Activated T-cell treated with anti-CD3 and anti-CD28 coated beads for 24 hours (primary cell): ENCODE results near the gene PHACTR1.

ENCODE experiments used
- DNase-seq: peaks from one replicate; pipeline ENCODE4 v3.0.0-alpha.2; 2020; ENCODE audit warnings: low read depth

The PHACTR1 gene

GRCh38 chr6:13030396-13030795 lies 313.8 kb downstream of the PHACTR1 start:
- DNase-seq = no peak

GRCh38 chr6:13032566-13032965 lies 316.0 kb downstream of the PHACTR1 start:
- no peak for DNase-seq

GRCh38 chr6:13033145-13033544 lies 316.6 kb downstream of the PHACTR1 start:
- no peak for DNase-seq

- no peak for DNase-seq
These were observed 317.7 kb downstream of the PHACTR1 start for GRCh38 chr6:13034316-13034715.

DNA sequence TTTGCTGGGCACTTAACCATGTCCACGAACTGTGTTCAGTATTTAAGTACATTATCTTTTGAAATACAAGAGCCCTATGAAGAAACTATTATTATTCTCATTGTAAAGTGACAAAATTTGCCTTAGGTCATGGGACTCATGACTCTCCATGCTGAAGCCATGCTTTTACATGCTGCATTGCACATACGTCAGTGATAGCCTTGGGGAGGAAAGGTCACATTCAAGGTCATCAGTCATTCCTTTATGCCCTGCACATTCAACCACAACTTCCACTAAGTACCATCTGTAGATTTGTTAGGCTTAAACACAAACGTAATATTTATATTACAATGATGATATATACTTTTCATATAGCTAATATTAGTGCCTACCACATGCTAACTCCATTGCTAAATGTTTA lies 319.0 kb downstream of the PHACTR1 start:
- DNase-seq = no peak

DNA sequence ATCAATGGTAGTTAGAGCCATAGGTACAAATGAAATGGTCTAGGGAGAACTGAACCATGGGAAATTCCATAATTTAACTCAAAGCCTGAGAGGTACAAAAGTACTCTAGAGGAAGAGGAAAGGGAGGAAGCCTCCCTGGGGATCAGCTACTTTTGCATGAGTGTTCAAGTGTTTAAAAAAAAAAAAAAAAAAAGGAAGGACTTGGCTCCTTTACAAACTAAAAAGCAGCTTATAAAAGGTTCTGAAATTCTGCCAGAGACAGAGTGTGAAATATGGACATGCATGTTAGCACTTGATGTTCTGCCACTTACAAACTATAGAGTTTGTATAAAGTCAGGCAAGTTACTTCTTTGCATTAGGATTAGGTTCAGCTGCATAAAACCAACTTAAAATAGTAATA lies 321.7 kb downstream of the PHACTR1 start:
- DNase-seq = no peak

- no peak for DNase-seq
These were observed 322.2 kb downstream of the PHACTR1 start for GRCh38 chr6:13038741-13039190.

- no peak for DNase-seq
These were observed 327.8 kb downstream of the PHACTR1 start for GRCh38 chr6:13044390-13044789.

- no peak for DNase-seq
These were observed 328.3 kb downstream of the PHACTR1 start for GRCh38 chr6:13044896-13045295.

DNA sequence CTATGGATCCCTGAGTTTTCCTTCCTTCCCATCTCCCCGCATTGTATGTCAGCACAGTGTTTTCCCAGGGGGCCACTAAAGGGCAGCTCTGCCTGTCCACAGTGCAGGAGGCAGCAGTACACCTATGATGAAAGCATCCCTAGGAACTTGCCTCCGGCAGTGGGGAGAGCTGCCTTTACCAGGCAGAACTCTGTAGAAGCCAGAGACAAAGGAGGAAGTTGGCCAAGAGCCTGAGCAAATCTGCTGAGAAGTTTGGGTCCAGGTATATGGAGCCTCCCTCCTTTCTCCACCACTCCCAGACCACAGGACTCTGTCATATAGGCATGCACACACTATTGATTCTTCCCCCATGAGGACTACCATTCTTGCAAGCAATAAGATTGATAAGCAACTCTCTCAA lies 329.1 kb downstream of the PHACTR1 start:
- no peak for DNase-seq

GRCh38 chr6:13046084-13046483 lies 329.5 kb downstream of the PHACTR1 start:
- no peak for DNase-seq

DNA sequence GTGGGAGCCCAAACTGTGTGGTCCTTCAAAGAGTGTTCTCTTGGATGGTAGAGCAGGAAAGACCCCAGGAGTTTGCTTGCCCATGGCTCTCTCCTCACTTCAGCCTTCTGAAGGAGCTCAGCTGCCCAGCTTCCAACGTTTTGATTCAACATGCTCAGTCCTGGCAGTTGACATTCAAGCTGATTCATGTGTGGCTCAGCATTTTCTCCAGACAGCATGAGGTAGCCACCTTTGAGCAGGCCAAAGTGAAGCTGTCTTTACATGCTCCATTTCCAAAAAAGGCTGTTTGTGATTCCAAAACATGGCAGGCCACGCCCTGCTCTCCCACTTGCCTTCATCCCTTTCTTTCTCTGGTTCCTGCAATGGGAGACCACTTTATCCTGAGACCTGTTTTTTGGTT lies 331.5 kb downstream of the PHACTR1 start:
- DNase-seq = no peak

DNA sequence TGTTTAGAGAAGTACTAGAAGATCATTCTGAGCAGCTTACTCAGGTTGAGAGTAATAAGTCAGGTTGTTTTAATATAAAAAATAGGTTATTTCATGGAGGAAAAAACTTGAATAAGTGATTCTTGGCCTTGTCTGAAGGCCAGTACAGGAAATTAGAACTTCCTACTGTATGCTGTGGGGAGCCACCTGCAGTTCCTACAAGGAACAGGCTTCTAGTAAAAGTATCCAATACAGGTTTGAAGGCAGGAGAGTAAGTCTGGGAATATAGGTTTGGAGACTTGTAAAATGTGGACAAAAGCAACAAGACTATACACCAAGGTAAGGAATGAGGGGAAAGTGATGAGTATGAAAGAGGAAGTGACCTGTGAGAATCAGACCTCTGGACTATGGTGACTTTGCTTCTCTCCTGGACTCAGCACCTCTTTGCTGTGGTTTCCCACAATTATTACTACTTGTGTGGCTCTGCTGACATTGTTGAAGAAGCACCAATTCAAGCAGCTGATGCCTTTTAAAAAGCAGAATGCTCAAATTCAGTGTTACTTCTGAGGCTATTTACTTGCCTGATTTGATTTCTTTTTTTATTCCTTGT lies 333.2 kb downstream of the PHACTR1 start:
- DNase-seq = no peak

DNA sequence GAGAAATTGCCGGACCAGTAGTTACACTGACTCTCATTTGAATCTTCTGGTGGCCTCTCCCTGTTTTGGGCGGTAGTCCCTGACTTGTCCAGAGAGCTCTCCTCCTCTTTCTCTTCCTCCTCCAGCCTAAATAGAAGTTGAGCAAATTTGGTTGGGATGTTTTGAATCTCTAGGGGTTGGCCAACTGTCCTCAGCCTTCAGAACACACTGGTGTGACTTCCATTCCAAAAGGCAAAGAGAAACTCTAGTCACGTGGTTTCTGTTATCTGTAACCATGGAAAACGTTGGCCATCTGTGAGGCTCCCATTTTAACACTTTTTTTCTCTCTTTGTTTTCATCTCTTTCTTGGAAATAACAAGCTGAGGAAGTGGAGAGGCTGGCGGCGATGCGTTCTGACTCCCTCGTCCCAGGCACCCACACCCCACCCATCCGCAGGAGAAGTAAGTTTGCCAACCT lies 336.5 kb downstream of the PHACTR1 start:
- DNase-seq = no peak

- DNase-seq = no peak
These were observed 341.5 kb downstream of the PHACTR1 start for GRCh38 chr6:13058051-13058450.

DNA sequence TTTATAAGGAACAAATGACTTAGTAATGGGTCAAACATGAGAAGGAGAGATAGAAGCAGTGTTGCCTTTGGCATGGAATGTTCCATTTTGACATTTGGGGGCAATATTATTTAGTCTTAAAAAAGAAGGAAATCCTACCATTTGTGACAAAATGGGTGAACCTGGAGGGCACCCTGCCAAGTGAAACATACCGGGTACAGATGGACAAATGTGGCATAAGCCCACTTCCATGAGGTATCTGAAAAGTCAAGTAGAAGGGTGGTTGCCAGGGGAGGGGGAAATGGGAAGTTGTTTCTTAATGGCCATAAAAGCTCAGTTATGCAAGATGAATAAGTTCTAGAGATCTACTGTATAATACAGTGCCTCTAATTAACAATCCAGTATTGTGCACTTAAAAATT lies 342.5 kb downstream of the PHACTR1 start:
- no peak for DNase-seq

GRCh38 chr6:13063300-13063918 lies 346.8 kb downstream of the PHACTR1 start:
- no peak for DNase-seq

- no peak for DNase-seq
These were observed 349.0 kb downstream of the PHACTR1 start for GRCh38 chr6:13065581-13065980.

DNA sequence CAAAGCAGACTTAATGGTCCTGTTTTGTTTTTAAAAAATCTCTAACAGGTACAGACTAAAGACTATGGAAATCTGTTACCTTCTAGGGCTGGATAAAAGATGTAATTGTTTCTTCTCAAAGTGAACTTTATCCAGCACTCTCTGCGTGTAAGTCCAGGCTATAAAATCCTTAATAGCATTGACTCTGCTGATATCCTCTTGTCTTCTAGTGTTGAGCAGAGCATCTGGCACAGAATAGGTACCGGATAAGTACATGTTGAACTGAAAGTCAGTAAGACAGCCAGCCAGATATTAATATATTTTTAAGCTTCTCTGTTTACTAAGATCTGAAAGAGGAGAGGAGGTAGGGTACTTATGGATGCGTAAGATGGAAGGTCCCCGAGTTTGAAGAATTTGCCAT lies 349.5 kb downstream of the PHACTR1 start:
- no peak for DNase-seq

GRCh38 chr6:13066820-13067219 lies 350.3 kb downstream of the PHACTR1 start:
- no peak for DNase-seq

- DNase-seq = no peak
These were observed 352.1 kb downstream of the PHACTR1 start for GRCh38 chr6:13068586-13069210.

DNA sequence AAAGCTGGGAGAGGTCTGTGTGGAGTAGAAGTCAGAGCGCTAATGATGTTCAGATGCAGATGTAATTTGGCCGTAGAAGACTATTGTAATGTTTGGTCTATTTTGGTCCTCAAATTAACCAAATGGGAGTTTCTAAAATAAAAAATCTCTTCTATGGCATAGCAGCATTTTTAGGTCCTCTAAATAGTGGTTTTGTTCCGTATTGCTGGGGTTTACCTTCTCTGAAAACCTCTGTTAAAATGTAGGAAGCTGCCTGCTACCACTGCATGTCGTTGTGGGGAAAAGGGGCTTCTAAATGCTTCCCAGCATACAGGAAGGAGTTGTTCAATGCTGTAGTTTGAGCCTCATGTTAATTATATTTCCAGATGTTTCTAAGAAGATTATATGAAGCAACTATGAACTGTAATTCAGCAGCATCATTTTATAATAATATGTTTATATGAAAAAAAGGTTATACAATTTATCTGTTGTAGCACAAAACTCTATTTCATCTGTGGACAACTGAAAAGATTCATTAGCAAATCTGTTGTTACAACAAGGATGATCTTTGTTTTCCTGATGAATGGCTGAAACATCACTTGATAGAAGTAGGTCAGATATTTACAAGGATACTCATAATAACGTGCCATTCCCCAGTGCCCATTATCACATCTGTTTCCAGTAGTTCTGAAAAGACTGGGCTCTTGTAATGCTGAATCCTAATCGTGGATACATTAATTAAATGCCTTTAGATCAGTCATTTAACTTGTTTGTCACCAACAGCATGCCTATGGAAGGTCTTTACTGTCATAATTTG lies 355.2 kb downstream of the PHACTR1 start:
- no peak for DNase-seq
